ENCODE results near the gene CLCNKA. TPM values are rescaled to one million over a fixed set of nuclear protein-coding genes. Genes with fewer than 3 reads are reported as not detected.

Gene CLCNKA
- total RNA-seq, 6 experiments from 2014 or later: 0.43 to 0.47 TPM; not detected in 4

GRCh38 chr1:16075337-16076030 lies 53.6 kb downstream of the CLCNKA start:
- intact Hi-C loops (cut with DNase I): loop anchor here (10.0 kb wide), 2 partner anchors 169 to 289 kb away; partner anchors contain the start of gene SZRD1 (in 1 of the 2)
- no peak for ATAC-seq
- no peaks in the 10 kb centered on the region for H3K36me3 ChIP-seq
- 67% methylated on average over 9 of the region's 11 CpGs for WGBS (ENCODE audit: insufficient coverage, low coverage, low lambda C conversion rate, missing lambda C conversion rate)
- H3K27me3 ChIP-seq: no peaks in the 10 kb centered on the region
- no peaks in the 10 kb centered on the region for H3K9me3 ChIP-seq
- H3K4me1 ChIP-seq: peaks cover 0 to 23% (median 0%) of the 10 kb centered on the region in 4 donors
- H3K27ac ChIP-seq: no peak overlapping the region
- no peak for TF ChIP-seq CTCF (IDR thresholded peaks at IDR 0.05)
- no peak for TF ChIP-seq POLR2A (IDR thresholded peaks at IDR 0.05)
- H3K4me3 ChIP-seq: no peak overlapping the region
- no peak for DNase-seq

- no peaks in the 10 kb centered on the region for H3K9me3 ChIP-seq
- H3K27ac ChIP-seq: no peak overlapping the region
- no peak overlapping the region for H3K4me3 ChIP-seq
- H3K27me3 ChIP-seq: no peaks in the 10 kb centered on the region
- no peaks in the 10 kb centered on the region for H3K36me3 ChIP-seq
- ATAC-seq (no peak), DNase-seq (no peak)
- intact Hi-C loops (cut with DNase I): loop anchor here (10.0 kb wide), 2 partner anchors 169 to 289 kb away; partner anchors contain the start of gene SZRD1 (in 1 of the 2)
- H3K4me1 ChIP-seq: peaks cover 0 to 23% (median 0%) of the 10 kb centered on the region in 4 donors
- 71% methylated on average over 3 of the region's 14 CpGs for WGBS (ENCODE audit: insufficient coverage, low coverage, low lambda C conversion rate, missing lambda C conversion rate)
- TF ChIP-seq POLR2A (IDR thresholded peaks at IDR 0.05): no peak
Measured at GRCh38 chr1:16076031-16076864, 54.4 kb downstream of the CLCNKA start.

GRCh38 chr1:16076865-16077238 lies 55.0 kb downstream of the CLCNKA start:
- WGBS (ENCODE audit: insufficient coverage, low coverage, low lambda C conversion rate, missing lambda C conversion rate): 35% methylated on average over 9 of the region's 11 CpGs
- ATAC-seq: peak; percentile 35 to 62 (median 54)
- intact Hi-C loops (cut with DNase I): loop anchor here (10.0 kb wide), 2 partner anchors 168 to 288 kb away; partner anchors contain the start of gene SZRD1 (in 1 of the 2)

GRCh38 chr1:16077406-16078245 lies 55.8 kb downstream of the CLCNKA start:
- peaks cover 0 to 23% (median 0%) of the 10 kb centered on the region in 4 donors for H3K4me1 ChIP-seq
- ATAC-seq (no peak), DNase-seq (no peak)
- no peaks in the 10 kb centered on the region for H3K9me3 ChIP-seq
- H3K36me3 ChIP-seq: no peaks in the 10 kb centered on the region
- H3K27ac ChIP-seq: no peak overlapping the region
- TF ChIP-seq POLR2A (IDR thresholded peaks at IDR 0.05) (no peak), CTCF (IDR thresholded peaks at IDR 0.05) (no peak)
- intact Hi-C loops (cut with DNase I): loop anchor here (10.0 kb wide), 2 partner anchors 167 to 287 kb away; partner anchors contain the start of gene SZRD1 (in 1 of the 2)
- WGBS (ENCODE audit: insufficient coverage, low coverage, low lambda C conversion rate, missing lambda C conversion rate): 56% methylated on average over 10 of the region's 12 CpGs
- H3K4me3 ChIP-seq: no peak overlapping the region
- no peaks in the 10 kb centered on the region for H3K27me3 ChIP-seq

More at GRCh38 chr1:16076865-16077238, 55.0 kb downstream of the CLCNKA start:
- Histone ChIP-seq H3K27me3 (no peaks in the 10 kb centered on the region), H3K9me3 (no peaks in the 10 kb centered on the region), H3K27ac (no peak overlapping the region), H3K36me3 (no peaks in the 10 kb centered on the region), H3K4me1 (peaks cover 0 to 23% (median 0%) of the 10 kb centered on the region in 4 donors), H3K4me3 (no peak overlapping the region)
- DNase-seq: peak in 1 of 3 donors; percentile 58
- no peak for TF ChIP-seq CTCF (IDR thresholded peaks at IDR 0.05)
- TF ChIP-seq POLR2A (IDR thresholded peaks at IDR 0.05): no peak

Measured in right lobe of liver (tissue), 6 donors.